IMR-90 (cell line): ENCODE measurements around the gene NFRKB. TPM values are rescaled to one million over a fixed set of nuclear protein-coding genes. Genes with fewer than 3 reads are reported as not detected.

Experiments
- ATAC-seq: fragments of 200-7000 bp; cut with Tn5 transposase; 2 replicates; pipeline ENCODE4 v1.9.1; 2020; ENCODE audit warnings: low read depth, mild to moderate bottlenecking, moderate library complexity
- BruUV-seq: library from RNA; stranded (reverse); fragments of 400-500 nt; replicated peaks from 2 replicates; lab custom pipeline; 2021; lab: Mats Ljungman, UMichigan
- CTCF ChIA-PET: fragments of 300-600 bp; formaldehyde crosslinking; extraction: SDS; loops from one replicate; lab custom pipeline; 2021; ENCODE audit warnings: antibody characterized with exemption; lab: Yijun Ruan, JAX
- POLR2A ChIA-PET: fragments of 300-600 bp; sonication (Branson Sonifier 250); formaldehyde crosslinking; loops from one replicate; lab custom pipeline; 2022; ENCODE audit warnings: antibody characterized with exemption; ENCODE audit not compliant: unreplicated experiment; lab: Charles Lee
- DNase-seq: peaks from one replicate; pipeline ENCODE4 v3.0.0; 2013
- H2AFZ ChIP-seq: replicated peaks from 2 replicates; pipeline ENCODE3; 2013; ENCODE audit warnings: low read length, mild to moderate bottlenecking; ENCODE audit not compliant: poor library complexity
- H2AK5ac ChIP-seq: 2 replicates; pipeline ENCODE4 v1.6.1; 2013; ENCODE audit warnings: low read depth, low read length, inconsistent platforms
- H2AK9ac ChIP-seq: replicated peaks from 2 replicates; pipeline ENCODE3; 2013; ENCODE audit warnings: mild to moderate bottlenecking, low read depth, low read length, moderate library complexity; ENCODE audit not compliant: poor library complexity
- H2BK120ac ChIP-seq: 2 replicates; pipeline ENCODE4 v1.6.1; 2013; ENCODE audit warnings: low read depth, low read length, inconsistent platforms
- H2BK15ac ChIP-seq: 3 replicates; pipeline ENCODE4 v1.6.1; 2013; ENCODE audit warnings: low read depth, low read length, inconsistent platforms
- H2BK20ac ChIP-seq: 2 replicates; pipeline ENCODE4 v1.6.1; 2013; ENCODE audit warnings: low read depth, mild to moderate bottlenecking, inconsistent platforms, low read length, moderate library complexity
- H2BK5ac ChIP-seq: 2 replicates; pipeline ENCODE4 v1.6.1; 2013; ENCODE audit warnings: mild to moderate bottlenecking, low read depth, low read length, inconsistent platforms; ENCODE audit not compliant: poor library complexity, severe bottlenecking
- H3K14ac ChIP-seq: replicated peaks from 2 replicates; pipeline ENCODE4 v1.6.1; 2013; ENCODE audit warnings: low read depth, low read length, inconsistent platforms
- H3K18ac ChIP-seq: 2 replicates; pipeline ENCODE4 v1.6.1; 2013; ENCODE audit warnings: low read depth, low read length, control low read depth
- H3K23ac ChIP-seq: 2 replicates; pipeline ENCODE4 v1.6.1; 2013; ENCODE audit warnings: low read depth, low read length, inconsistent platforms
- H3K27ac ChIP-seq: 2 replicates; pipeline ENCODE4 v1.5.1; 2013; ENCODE audit warnings: mild to moderate bottlenecking, control low read depth, low read length; ENCODE audit not compliant: insufficient read depth
- H3K27me3 ChIP-seq: 2 replicates; pipeline ENCODE4 v1.6.1; 2013; ENCODE audit warnings: low read length; ENCODE audit not compliant: control insufficient read depth, insufficient read depth
- H3K36me3 ChIP-seq: 2 replicates; pipeline ENCODE4 v1.6.1; 2013; ENCODE audit warnings: low read length, mixed read lengths; ENCODE audit not compliant: control insufficient read depth, insufficient read depth
- H3K4ac ChIP-seq: 2 replicates; pipeline ENCODE4 v1.6.1; 2013; ENCODE audit warnings: low read depth, low read length, inconsistent platforms
- H3K4me1 ChIP-seq: 2 replicates; pipeline ENCODE4 v1.6.1; 2013; ENCODE audit warnings: low read length, mixed read lengths; ENCODE audit not compliant: control insufficient read depth, insufficient read depth
- H3K4me2 ChIP-seq: 2 replicates; pipeline ENCODE4 v1.6.1; 2013; ENCODE audit warnings: low read depth, mild to moderate bottlenecking, control low read depth, low read length, moderate library complexity
- H3K4me3 ChIP-seq: 2 replicates; pipeline ENCODE4 v1.5.1; 2013; ENCODE audit warnings: low read depth, mild to moderate bottlenecking, control low read depth, low read length, moderate library complexity; ENCODE audit not compliant: insufficient read depth
- H3K56ac ChIP-seq: 2 replicates; pipeline ENCODE4 v1.6.1; 2013; ENCODE audit warnings: low read length, inconsistent platforms; ENCODE audit not compliant: insufficient read depth; ENCODE audit errors: extremely low read depth
- H3K79me1 ChIP-seq, 2 experiments: 2 replicates each; pipeline ENCODE4 v1.6.1; 2013; ENCODE audit warnings: low read length in 2 of 2, inconsistent platforms in 1 of 2, low read depth in 1 of 2
- H3K9ac ChIP-seq: 2 replicates; pipeline ENCODE4 v1.6.1; 2013; ENCODE audit warnings: low read depth, low read length, control low read depth
- H3K9me1 ChIP-seq: 2 replicates; pipeline ENCODE4 v1.6.1; 2013; ENCODE audit warnings: low read length, inconsistent platforms; ENCODE audit not compliant: insufficient read depth
- H3K9me3 ChIP-seq: 2 replicates; pipeline ENCODE4 v1.6.1; 2013; ENCODE audit warnings: low read length; ENCODE audit not compliant: control insufficient read depth, insufficient read depth
- H4K20me1 ChIP-seq: 2 replicates; pipeline ENCODE4 v1.6.1; 2013; ENCODE audit warnings: low read length, inconsistent platforms; ENCODE audit not compliant: insufficient read depth
- H4K5ac ChIP-seq: 2 replicates; pipeline ENCODE4 v1.6.1; 2013; ENCODE audit warnings: mild to moderate bottlenecking, low read depth, low read length, control low read depth
- H4K8ac ChIP-seq, 2 experiments: 2 replicates each; pipeline ENCODE4 v1.6.1; 2013; ENCODE audit warnings: low read depth in 2 of 2, low read length in 2 of 2, control low read depth in 1 of 2, inconsistent platforms in 1 of 2
- H4K91ac ChIP-seq: 2 replicates; pipeline ENCODE4 v1.6.1; 2013; ENCODE audit warnings: low read depth, low read length, inconsistent platforms; ENCODE audit not compliant: insufficient read depth
- BHLHE40 ChIP-seq: fragments of 150-350 bp; IDR thresholded peaks from 2 replicates; pipeline ENCODE4 v1.6.1; 2016; ENCODE audit warnings: mild to moderate bottlenecking, low read depth, low read length
- CEBPB ChIP-seq: IDR thresholded peaks from 2 replicates; pipeline ENCODE4 v1.6.1; 2012; ENCODE audit warnings: low read depth, low read length, improper control_type of control experiment
- CHD1 ChIP-seq: IDR thresholded peaks from 2 replicates; pipeline ENCODE4 v1.6.1; 2012; ENCODE audit warnings: low read depth, low read length, improper control_type of control experiment
- FOS ChIP-seq: fragments of 150-350 bp; IDR thresholded peaks from 2 replicates; pipeline ENCODE4 v1.6.1; 2016; ENCODE audit warnings: low read depth, low read length
- MAFK ChIP-seq: IDR thresholded peaks from 2 replicates; pipeline ENCODE4 v1.6.1; 2012; ENCODE audit warnings: low read depth, low read length, improper control_type of control experiment
- MAZ ChIP-seq: IDR thresholded peaks from 2 replicates; pipeline ENCODE4 v1.6.1; 2012; ENCODE audit warnings: low read depth, mild to moderate bottlenecking, low read length, improper control_type of control experiment, moderate library complexity, borderline replicate concordance
- MXI1 ChIP-seq: IDR thresholded peaks from 2 replicates; pipeline ENCODE4 v1.6.1; 2012; ENCODE audit warnings: low read depth, mild to moderate bottlenecking, low read length, moderate library complexity, borderline replicate concordance
- NFE2L2 ChIP-seq: fragments of 150-350 bp; IDR thresholded peaks from 2 replicates; pipeline ENCODE4 v1.6.1; 2016; ENCODE audit warnings: low read depth, mild to moderate bottlenecking, low read length
- POLR2A ChIP-seq: IDR thresholded peaks from 2 replicates; pipeline ENCODE4 v1.6.1; 2012; ENCODE audit warnings: mild to moderate bottlenecking, low read depth, low read length
- RAD21 ChIP-seq: IDR thresholded peaks from 2 replicates; pipeline ENCODE4 v1.6.1; 2012; ENCODE audit warnings: low read length, improper control_type of control experiment
- RCOR1 ChIP-seq: IDR thresholded peaks from 2 replicates; pipeline ENCODE4 v1.6.1; 2012; ENCODE audit warnings: mild to moderate bottlenecking, low read length, improper control_type of control experiment; ENCODE audit not compliant: insufficient replicate concordance
- RFX5 ChIP-seq: IDR thresholded peaks from 2 replicates; pipeline ENCODE4 v1.8.0; 2012; ENCODE audit warnings: low read depth, mild to moderate bottlenecking, low read length, moderate library complexity
- SMC3 ChIP-seq: fragments of 150-350 bp; IDR thresholded peaks from 2 replicates; pipeline ENCODE4 v1.6.1; 2016; ENCODE audit warnings: low read depth, mild to moderate bottlenecking, antibody characterized with exemption, low read length, moderate library complexity
- WGBS, 2 experiments: methylation state at CpG; one replicate each; pipeline versions ENCODE4 v1.1.5 to v1.1.7; 2013; ENCODE audit warnings: missing lambda C conversion rate in 2 of 2; ENCODE audit not compliant: insufficient read length in 1 of 2; ENCODE audit errors: extremely low coverage in 2 of 2; 5-methylcytosine and 5-hydroxymethylcytosine counted together
- dilution Hi-C: fragments of 300-500 bp; cut with HindIII; formaldehyde crosslinking; loops from one replicate; pipeline ENCODE4 v1.14.3; 2018; ENCODE audit warnings: low sequenced_read_pairs; ENCODE audit not compliant: unreplicated experiment
- in situ Hi-C: fragments of 300-500 bp; cut with MboI; formaldehyde crosslinking; loops from 3 replicates; pipeline ENCODE4 v1.14.3; 2019; ENCODE audit warnings: low sequenced_read_pairs, inconsistent platforms, mixed read lengths
- intact Hi-C: fragments of 100-400 bp; cut with micrococcal nuclease; formaldehyde crosslinking; loops from 2 replicates; pipeline ENCODE4 v1.10.0; 2022
- polyA plus RNA-seq, 3 experiments: library from polyadenylated mRNA; depleted of rRNA; stranded (reverse); fragments of >200 nt; gene quantifications; 2 replicates each; pipeline ENCODE4 v1.2.3, GENCODE V29; 2012; ENCODE audit warnings: low replicate concordance in 1 of 3
- total RNA-seq: library from RNA; depleted of rRNA; stranded (reverse); fragments of >200 nt; gene quantifications from 2 replicates; pipeline ENCODE4 v1.2.3, GENCODE V29; 2012
- TF ChIP-seq, protein P1 (sequence below): conservative IDR thresholded peaks from 2 replicates; pipeline ENCODE4 v1.5.1; 2012; ENCODE audit warnings: mild to moderate bottlenecking, low read depth, low read length, improper control_type of control experiment
- TF ChIP-seq, protein P2 (sequence below): fragments of 150-350 bp; IDR thresholded peaks from 2 replicates; pipeline ENCODE4 v1.6.1; 2016; ENCODE audit warnings: low read depth, mild to moderate bottlenecking, low read length, moderate library complexity, borderline replicate concordance
- TF ChIP-seq, protein P3 (sequence below): fragments of 150-350 bp; IDR thresholded peaks from 2 replicates; pipeline ENCODE4 v1.6.1; 2017; ENCODE audit warnings: mild to moderate bottlenecking, antibody characterized with exemption, low read length, low read depth

The NFRKB gene
- total and polyA plus RNA-seq, 2 of the 4 experiments (the other 2 are of a cell fraction): 15.2 to 28.9 TPM

DNA sequence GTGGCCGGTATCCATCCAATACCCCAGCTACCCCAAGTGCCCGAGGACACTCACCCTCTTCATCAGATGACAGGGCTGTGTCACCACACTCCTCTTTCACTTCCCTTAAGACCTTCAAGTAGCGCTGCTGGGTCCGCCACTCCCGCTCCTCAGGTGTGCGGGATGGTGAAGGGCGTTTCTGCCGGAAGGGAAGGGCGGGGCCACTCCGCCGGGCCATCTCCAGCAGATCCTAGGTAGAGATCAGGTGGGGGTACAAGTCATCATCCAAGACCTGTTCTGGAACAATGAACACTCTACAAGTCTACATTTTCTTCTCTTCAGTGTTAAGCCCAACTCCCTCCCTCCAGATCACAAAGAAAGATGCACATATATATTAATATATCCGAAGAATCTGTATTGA lies 10.0 kb downstream of the NFRKB start:
- H3K9ac ChIP-seq: no peak overlapping the region
- no peak overlapping the region for H2BK20ac ChIP-seq
- H2AFZ ChIP-seq: no peak overlapping the region
- no peak overlapping the region for H4K91ac ChIP-seq
- H2BK120ac ChIP-seq: no peak overlapping the region
- H3K56ac ChIP-seq: no peak overlapping the region
- H4K8ac ChIP-seq: no peak overlapping the region
- intact Hi-C loops (no loop called here), dilution Hi-C loops (no loop called here), in situ Hi-C loops (no loop called here)
- H2AK9ac ChIP-seq: no peak overlapping the region
- H3K4me3 ChIP-seq: no peak overlapping the region
- H3K36me3 ChIP-seq: peaks cover 55% of the 10 kb centered on the region
- no peak overlapping the region for H3K18ac ChIP-seq
- no peaks in the 10 kb centered on the region for H3K4me1 ChIP-seq
- no peak for TF ChIP-seq CEBPB
- TF ChIP-seq, protein P1, sequence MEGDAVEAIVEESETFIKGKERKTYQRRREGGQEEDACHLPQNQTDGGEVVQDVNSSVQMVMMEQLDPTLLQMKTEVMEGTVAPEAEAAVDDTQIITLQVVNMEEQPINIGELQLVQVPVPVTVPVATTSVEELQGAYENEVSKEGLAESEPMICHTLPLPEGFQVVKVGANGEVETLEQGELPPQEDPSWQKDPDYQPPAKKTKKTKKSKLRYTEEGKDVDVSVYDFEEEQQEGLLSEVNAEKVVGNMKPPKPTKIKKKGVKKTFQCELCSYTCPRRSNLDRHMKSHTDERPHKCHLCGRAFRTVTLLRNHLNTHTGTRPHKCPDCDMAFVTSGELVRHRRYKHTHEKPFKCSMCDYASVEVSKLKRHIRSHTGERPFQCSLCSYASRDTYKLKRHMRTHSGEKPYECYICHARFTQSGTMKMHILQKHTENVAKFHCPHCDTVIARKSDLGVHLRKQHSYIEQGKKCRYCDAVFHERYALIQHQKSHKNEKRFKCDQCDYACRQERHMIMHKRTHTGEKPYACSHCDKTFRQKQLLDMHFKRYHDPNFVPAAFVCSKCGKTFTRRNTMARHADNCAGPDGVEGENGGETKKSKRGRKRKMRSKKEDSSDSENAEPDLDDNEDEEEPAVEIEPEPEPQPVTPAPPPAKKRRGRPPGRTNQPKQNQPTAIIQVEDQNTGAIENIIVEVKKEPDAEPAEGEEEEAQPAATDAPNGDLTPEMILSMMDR: no peak
- no peak for TF ChIP-seq CHD1
- TF ChIP-seq, protein P2, sequence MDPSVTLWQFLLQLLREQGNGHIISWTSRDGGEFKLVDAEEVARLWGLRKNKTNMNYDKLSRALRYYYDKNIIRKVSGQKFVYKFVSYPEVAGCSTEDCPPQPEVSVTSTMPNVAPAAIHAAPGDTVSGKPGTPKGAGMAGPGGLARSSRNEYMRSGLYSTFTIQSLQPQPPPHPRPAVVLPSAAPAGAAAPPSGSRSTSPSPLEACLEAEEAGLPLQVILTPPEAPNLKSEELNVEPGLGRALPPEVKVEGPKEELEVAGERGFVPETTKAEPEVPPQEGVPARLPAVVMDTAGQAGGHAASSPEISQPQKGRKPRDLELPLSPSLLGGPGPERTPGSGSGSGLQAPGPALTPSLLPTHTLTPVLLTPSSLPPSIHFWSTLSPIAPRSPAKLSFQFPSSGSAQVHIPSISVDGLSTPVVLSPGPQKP: no peak
- no peak for TF ChIP-seq NFE2L2
- no peak for TF ChIP-seq RAD21
- TF ChIP-seq RCOR1: no peak
- TF ChIP-seq, protein P3, sequence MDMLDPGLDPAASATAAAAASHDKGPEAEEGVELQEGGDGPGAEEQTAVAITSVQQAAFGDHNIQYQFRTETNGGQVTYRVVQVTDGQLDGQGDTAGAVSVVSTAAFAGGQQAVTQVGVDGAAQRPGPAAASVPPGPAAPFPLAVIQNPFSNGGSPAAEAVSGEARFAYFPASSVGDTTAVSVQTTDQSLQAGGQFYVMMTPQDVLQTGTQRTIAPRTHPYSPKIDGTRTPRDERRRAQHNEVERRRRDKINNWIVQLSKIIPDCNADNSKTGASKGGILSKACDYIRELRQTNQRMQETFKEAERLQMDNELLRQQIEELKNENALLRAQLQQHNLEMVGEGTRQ: no peak
- no peak for TF ChIP-seq MXI1
- TF ChIP-seq BHLHE40: no peak
- no peak for TF ChIP-seq POLR2A
- no peak for TF ChIP-seq MAFK
- TF ChIP-seq MAZ: no peak
- no peak for TF ChIP-seq RFX5
- TF ChIP-seq SMC3: no peak
- no peak for TF ChIP-seq FOS
- no peaks in the 10 kb centered on the region for H3K9me1 ChIP-seq
- no peak overlapping the region for H3K4ac ChIP-seq
- BruUV-seq: no TSS peak
- no peak overlapping the region for H3K14ac ChIP-seq
- no peak overlapping the region for H4K5ac ChIP-seq
- no peak overlapping the region for H2AK5ac ChIP-seq
- WGBS, 2 experiments: 80% methylated on average over 1 of the region's 12 CpGs; no CpG with 5 or more reads in 1 of the 2 experiments
- H3K27me3 ChIP-seq: no peaks in the 10 kb centered on the region
- H3K27ac ChIP-seq: no peak overlapping the region
- no peaks in the 10 kb centered on the region for H3K9me3 ChIP-seq
- ATAC-seq (no peak), DNase-seq (no peak)
- H3K79me1 ChIP-seq: peaks cover 0 to 7% of the 10 kb centered on the region in 2 experiments; a peak in 2 of 4 replicates
- no peaks in the 10 kb centered on the region for H4K20me1 ChIP-seq
- no peak overlapping the region for H3K4me2 ChIP-seq
- no peak overlapping the region for H3K23ac ChIP-seq
- CTCF ChIA-PET: no interaction called here
- H2BK15ac ChIP-seq: no peak overlapping the region
- no peak overlapping the region for H2BK5ac ChIP-seq
- POLR2A ChIA-PET: no interaction called here
